WTC11 (cell line): ENCODE data around the gene C14orf93. TPM values are rescaled to one million over a fixed set of nuclear protein-coding genes. Genes with fewer than 3 reads are reported as not detected.
A peak's percentile ranks its signal among the peaks of the same experiment; 100 is the strongest.

ENCODE experiments used
- ATAC-seq: fragments of 200-7000 bp; cut with Tn5 transposase; 2 replicates; pipeline ENCODE4 v1.10.0; 2021; ENCODE audit warnings: mild to moderate bottlenecking, moderate library complexity
- CTCF ChIA-PET: fragments of 300-600 bp; sonication (Branson Sonifier 250); formaldehyde crosslinking; loops from one replicate; lab custom pipeline; 2021; ENCODE audit warnings: antibody characterized with exemption; lab: Charles Lee
- POLR2A ChIA-PET: fragments of 350-600 bp; sonication (Branson Sonifier 250); formaldehyde crosslinking; loops from one replicate; lab custom pipeline; 2021; ENCODE audit warnings: antibody characterized with exemption; lab: Charles Lee
- DNase-seq: peaks from one replicate; pipeline ENCODE4 v3.0.0; 2021; ENCODE audit warnings: low spot score
- H3K27ac Mint-ChIP-seq: 2 replicates; pipeline ENCODE4 v1.8.0; 2021; ENCODE audit warnings: mixed read lengths
- H3K27me3 Mint-ChIP-seq: 2 replicates; pipeline ENCODE4 v1.8.0; 2021; ENCODE audit warnings: low read depth, mild to moderate bottlenecking, moderate library complexity, mixed read lengths
- H3K36me3 Mint-ChIP-seq: 2 replicates; pipeline ENCODE4 v1.8.0; 2021; ENCODE audit warnings: mixed read lengths
- H3K4me1 Mint-ChIP-seq: 2 replicates; pipeline ENCODE4 v1.8.0; 2022; ENCODE audit warnings: mixed read lengths
- H3K4me3 Mint-ChIP-seq: 2 replicates; pipeline ENCODE4 v1.8.0; 2021; ENCODE audit warnings: mild to moderate bottlenecking, moderate library complexity, mixed read lengths
- H3K9me3 Mint-ChIP-seq: 2 replicates; pipeline ENCODE4 v1.8.0; 2021; ENCODE audit warnings: mixed read lengths
- FOXJ3 ChIP-seq: sonication (generic); formaldehyde crosslinking; IDR thresholded peaks from 2 replicates; pipeline ENCODE4 v1.9.0; 2021; ENCODE audit warnings: missing genetic modification reagents, mild to moderate bottlenecking, borderline replicate concordance
- IRF2 ChIP-seq: sonication (generic); formaldehyde crosslinking; IDR thresholded peaks from 2 replicates; pipeline ENCODE4 v1.8.0; 2022; ENCODE audit warnings: low read depth, missing genetic modification reagents, borderline replicate concordance
- NFATC4 ChIP-seq: fragments of 250-450 bp; sonication (Bioruptor Pico); IDR thresholded peaks from 2 replicates; pipeline ENCODE4 v1.9.0; 2021; ENCODE audit warnings: mild to moderate bottlenecking
- NFYB ChIP-seq: sonication (generic); formaldehyde crosslinking; conservative IDR thresholded peaks from 2 replicates; pipeline ENCODE4 v1.8.0; 2022; ENCODE audit warnings: low read depth, missing genetic modification reagents
- NR2C2 ChIP-seq: sonication (generic); formaldehyde crosslinking; IDR thresholded peaks from 2 replicates; pipeline ENCODE4 v1.8.0; 2022; ENCODE audit warnings: mild to moderate bottlenecking, missing genetic modification reagents
- PRRX2 ChIP-seq: fragments of 250-450 bp; sonication (Bioruptor Pico); IDR thresholded peaks from 2 replicates; pipeline ENCODE4 v1.8.0; 2021; ENCODE audit warnings: mild to moderate bottlenecking
- SMAD4 ChIP-seq: sonication (generic); formaldehyde crosslinking; IDR thresholded peaks from 2 replicates; pipeline ENCODE4 v1.8.0; 2022; ENCODE audit warnings: mild to moderate bottlenecking, missing genetic modification reagents
- TCF7 ChIP-seq: sonication (generic); formaldehyde crosslinking; IDR thresholded peaks from 2 replicates; pipeline ENCODE4 v1.8.0; 2022; ENCODE audit warnings: mild to moderate bottlenecking, low read depth, missing genetic modification reagents, moderate library complexity
- TEAD4 ChIP-seq: sonication (generic); formaldehyde crosslinking; IDR thresholded peaks from 2 replicates; pipeline ENCODE4 v1.8.0; 2022; ENCODE audit warnings: mild to moderate bottlenecking, missing genetic modification reagents
- USF2 ChIP-seq: sonication (generic); formaldehyde crosslinking; IDR thresholded peaks from 2 replicates; pipeline ENCODE4 v1.8.1; 2023; ENCODE audit warnings: mild to moderate bottlenecking, missing genetic modification reagents, moderate library complexity
- ZBTB21 ChIP-seq: sonication (generic); formaldehyde crosslinking; IDR thresholded peaks from 2 replicates; pipeline ENCODE4 v1.8.1; 2023; ENCODE audit warnings: mild to moderate bottlenecking, missing genetic modification reagents, borderline replicate concordance
- ZNF671 ChIP-seq: fragments of 250-450 bp; sonication (Bioruptor Pico); IDR thresholded peaks from 2 replicates; pipeline ENCODE4 v1.8.0; 2021; ENCODE audit warnings: mild to moderate bottlenecking
- total RNA-seq: library from RNA; stranded (reverse); gene quantifications from 3 replicates; pipeline ENCODE4 v1.2.3, GENCODE V29; 2021
- TF ChIP-seq, protein P1 (sequence below): sonication (generic); formaldehyde crosslinking; conservative IDR thresholded peaks from 2 replicates; pipeline ENCODE4 v1.8.1; 2023; ENCODE audit warnings: mild to moderate bottlenecking, low read depth, missing genetic modification reagents, moderate library complexity
- TF ChIP-seq, protein P2 (sequence below): sonication (generic); formaldehyde crosslinking; conservative IDR thresholded peaks from 2 replicates; pipeline ENCODE4 v1.8.1; 2022; ENCODE audit warnings: mild to moderate bottlenecking, missing genetic modification reagents
- TF ChIP-seq, protein P3 (sequence below): fragments of 250-450 bp; sonication (Bioruptor Pico); IDR thresholded peaks from 2 replicates; pipeline ENCODE4 v1.9.0; 2021; ENCODE audit warnings: mild to moderate bottlenecking
- TF ChIP-seq, protein P4 (sequence below): fragments of 250-450 bp; sonication (Bioruptor Pico); IDR thresholded peaks from 2 replicates; pipeline ENCODE4 v1.9.0; 2021; ENCODE audit warnings: mild to moderate bottlenecking, borderline replicate concordance
- TF ChIP-seq, protein P5 (sequence below): fragments of 250-450 bp; sonication (Bioruptor Pico); conservative IDR thresholded peaks from 2 replicates; pipeline ENCODE4 v1.9.0; 2021; ENCODE audit warnings: mild to moderate bottlenecking

C14orf93 gene
- total RNA-seq, 1 experiment from 2014 or later: 8.1 TPM

DNA sequence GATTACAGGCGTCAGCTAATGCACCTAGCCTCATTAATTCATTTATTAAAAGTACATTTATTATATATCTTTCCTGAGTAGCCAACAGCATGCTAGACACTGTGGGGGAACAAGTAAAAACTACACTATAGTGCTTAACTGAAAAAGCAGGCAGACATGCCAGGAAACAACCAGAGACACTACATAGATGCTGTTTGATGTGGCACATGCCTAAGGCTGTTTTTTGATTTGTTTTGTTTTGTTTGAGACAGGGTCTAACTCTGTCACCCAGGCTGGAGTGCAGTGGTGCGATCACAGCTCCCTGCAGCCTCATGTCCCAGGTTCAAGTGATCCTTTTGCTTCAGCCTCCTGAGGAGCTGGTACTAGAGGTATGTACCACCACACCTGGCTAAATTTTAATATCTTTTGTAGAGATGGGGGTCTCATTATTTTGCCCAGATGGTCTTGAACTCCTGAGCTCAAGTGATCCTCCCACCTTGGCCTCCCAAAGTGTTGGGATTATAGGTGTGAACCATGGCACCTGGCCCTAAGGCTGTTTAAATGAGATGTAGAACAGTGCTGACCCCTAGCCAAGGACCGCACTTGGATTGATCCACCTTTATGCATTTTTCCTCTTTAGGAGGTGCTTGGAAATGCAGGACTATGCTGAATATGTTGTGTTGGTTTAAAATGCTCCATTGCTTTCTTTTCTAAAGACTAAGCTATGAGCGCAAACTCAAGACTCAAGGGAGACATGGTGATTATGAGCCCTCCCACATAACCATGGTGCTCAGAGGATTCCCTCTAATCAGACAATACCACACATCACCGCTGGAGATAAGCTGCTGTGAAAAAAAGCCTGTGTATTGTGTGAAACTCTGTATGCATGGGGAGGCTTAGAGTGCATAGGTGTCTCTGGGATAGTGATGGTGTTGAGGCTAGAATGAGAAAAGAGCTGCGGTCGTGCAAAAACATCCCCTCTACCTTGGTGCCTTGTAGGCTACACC, 10.5 kb upstream of the C14orf93 start:
- peaks cover 10% of the 10 kb centered on the region for H3K36me3 Mint-ChIP-seq
- POLR2A ChIA-PET: interaction anchor here (1.0 kb wide), 1 partner anchor 23 kb away, joined by 3 read pairs; no protein-coding TSS in a partner anchor
- DNase-seq: no peak
- no peaks in the 10 kb centered on the region for H3K9me3 Mint-ChIP-seq
- H3K27ac Mint-ChIP-seq: peak overlapping the region; percentile 93
- H3K27me3 Mint-ChIP-seq: no peaks in the 10 kb centered on the region
- TF ChIP-seq NR2C2 (CRISPR knock-in tag): no peak
- no peak for TF ChIP-seq IRF2 (CRISPR knock-in tag)
- TF ChIP-seq, protein P1, sequence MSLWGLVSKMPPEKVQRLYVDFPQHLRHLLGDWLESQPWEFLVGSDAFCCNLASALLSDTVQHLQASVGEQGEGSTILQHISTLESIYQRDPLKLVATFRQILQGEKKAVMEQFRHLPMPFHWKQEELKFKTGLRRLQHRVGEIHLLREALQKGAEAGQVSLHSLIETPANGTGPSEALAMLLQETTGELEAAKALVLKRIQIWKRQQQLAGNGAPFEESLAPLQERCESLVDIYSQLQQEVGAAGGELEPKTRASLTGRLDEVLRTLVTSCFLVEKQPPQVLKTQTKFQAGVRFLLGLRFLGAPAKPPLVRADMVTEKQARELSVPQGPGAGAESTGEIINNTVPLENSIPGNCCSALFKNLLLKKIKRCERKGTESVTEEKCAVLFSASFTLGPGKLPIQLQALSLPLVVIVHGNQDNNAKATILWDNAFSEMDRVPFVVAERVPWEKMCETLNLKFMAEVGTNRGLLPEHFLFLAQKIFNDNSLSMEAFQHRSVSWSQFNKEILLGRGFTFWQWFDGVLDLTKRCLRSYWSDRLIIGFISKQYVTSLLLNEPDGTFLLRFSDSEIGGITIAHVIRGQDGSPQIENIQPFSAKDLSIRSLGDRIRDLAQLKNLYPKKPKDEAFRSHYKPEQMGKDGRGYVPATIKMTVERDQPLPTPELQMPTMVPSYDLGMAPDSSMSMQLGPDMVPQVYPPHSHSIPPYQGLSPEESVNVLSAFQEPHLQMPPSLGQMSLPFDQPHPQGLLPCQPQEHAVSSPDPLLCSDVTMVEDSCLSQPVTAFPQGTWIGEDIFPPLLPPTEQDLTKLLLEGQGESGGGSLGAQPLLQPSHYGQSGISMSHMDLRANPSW (CRISPR knock-in tag): no peak
- TF ChIP-seq FOXJ3 (CRISPR knock-in tag): no peak
- TF ChIP-seq ZBTB21 (CRISPR knock-in tag): no peak
- TF ChIP-seq, protein P2, sequence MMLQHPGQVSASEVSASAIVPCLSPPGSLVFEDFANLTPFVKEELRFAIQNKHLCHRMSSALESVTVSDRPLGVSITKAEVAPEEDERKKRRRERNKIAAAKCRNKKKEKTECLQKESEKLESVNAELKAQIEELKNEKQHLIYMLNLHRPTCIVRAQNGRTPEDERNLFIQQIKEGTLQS (CRISPR knock-in tag): no peak
- no peak for TF ChIP-seq NFATC4 (CRISPR knock-in tag)
- TF ChIP-seq USF2: no peak
- no peak for TF ChIP-seq PRRX2
- no peak for TF ChIP-seq NFYB (CRISPR knock-in tag)
- TF ChIP-seq, protein P3, sequence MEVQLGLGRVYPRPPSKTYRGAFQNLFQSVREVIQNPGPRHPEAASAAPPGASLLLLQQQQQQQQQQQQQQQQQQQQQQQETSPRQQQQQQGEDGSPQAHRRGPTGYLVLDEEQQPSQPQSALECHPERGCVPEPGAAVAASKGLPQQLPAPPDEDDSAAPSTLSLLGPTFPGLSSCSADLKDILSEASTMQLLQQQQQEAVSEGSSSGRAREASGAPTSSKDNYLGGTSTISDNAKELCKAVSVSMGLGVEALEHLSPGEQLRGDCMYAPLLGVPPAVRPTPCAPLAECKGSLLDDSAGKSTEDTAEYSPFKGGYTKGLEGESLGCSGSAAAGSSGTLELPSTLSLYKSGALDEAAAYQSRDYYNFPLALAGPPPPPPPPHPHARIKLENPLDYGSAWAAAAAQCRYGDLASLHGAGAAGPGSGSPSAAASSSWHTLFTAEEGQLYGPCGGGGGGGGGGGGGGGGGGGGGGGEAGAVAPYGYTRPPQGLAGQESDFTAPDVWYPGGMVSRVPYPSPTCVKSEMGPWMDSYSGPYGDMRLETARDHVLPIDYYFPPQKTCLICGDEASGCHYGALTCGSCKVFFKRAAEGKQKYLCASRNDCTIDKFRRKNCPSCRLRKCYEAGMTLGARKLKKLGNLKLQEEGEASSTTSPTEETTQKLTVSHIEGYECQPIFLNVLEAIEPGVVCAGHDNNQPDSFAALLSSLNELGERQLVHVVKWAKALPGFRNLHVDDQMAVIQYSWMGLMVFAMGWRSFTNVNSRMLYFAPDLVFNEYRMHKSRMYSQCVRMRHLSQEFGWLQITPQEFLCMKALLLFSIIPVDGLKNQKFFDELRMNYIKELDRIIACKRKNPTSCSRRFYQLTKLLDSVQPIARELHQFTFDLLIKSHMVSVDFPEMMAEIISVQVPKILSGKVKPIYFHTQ (CRISPR knock-in tag): no peak
- TF ChIP-seq TCF7 (CRISPR knock-in tag): no peak
- TF ChIP-seq ZNF671 (CRISPR knock-in tag): no peak
- TF ChIP-seq, protein P4, sequence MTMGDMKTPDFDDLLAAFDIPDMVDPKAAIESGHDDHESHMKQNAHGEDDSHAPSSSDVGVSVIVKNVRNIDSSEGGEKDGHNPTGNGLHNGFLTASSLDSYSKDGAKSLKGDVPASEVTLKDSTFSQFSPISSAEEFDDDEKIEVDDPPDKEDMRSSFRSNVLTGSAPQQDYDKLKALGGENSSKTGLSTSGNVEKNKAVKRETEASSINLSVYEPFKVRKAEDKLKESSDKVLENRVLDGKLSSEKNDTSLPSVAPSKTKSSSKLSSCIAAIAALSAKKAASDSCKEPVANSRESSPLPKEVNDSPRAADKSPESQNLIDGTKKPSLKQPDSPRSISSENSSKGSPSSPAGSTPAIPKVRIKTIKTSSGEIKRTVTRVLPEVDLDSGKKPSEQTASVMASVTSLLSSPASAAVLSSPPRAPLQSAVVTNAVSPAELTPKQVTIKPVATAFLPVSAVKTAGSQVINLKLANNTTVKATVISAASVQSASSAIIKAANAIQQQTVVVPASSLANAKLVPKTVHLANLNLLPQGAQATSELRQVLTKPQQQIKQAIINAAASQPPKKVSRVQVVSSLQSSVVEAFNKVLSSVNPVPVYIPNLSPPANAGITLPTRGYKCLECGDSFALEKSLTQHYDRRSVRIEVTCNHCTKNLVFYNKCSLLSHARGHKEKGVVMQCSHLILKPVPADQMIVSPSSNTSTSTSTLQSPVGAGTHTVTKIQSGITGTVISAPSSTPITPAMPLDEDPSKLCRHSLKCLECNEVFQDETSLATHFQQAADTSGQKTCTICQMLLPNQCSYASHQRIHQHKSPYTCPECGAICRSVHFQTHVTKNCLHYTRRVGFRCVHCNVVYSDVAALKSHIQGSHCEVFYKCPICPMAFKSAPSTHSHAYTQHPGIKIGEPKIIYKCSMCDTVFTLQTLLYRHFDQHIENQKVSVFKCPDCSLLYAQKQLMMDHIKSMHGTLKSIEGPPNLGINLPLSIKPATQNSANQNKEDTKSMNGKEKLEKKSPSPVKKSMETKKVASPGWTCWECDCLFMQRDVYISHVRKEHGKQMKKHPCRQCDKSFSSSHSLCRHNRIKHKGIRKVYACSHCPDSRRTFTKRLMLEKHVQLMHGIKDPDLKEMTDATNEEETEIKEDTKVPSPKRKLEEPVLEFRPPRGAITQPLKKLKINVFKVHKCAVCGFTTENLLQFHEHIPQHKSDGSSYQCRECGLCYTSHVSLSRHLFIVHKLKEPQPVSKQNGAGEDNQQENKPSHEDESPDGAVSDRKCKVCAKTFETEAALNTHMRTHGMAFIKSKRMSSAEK (CRISPR knock-in tag): no peak
- TF ChIP-seq, protein P5, sequence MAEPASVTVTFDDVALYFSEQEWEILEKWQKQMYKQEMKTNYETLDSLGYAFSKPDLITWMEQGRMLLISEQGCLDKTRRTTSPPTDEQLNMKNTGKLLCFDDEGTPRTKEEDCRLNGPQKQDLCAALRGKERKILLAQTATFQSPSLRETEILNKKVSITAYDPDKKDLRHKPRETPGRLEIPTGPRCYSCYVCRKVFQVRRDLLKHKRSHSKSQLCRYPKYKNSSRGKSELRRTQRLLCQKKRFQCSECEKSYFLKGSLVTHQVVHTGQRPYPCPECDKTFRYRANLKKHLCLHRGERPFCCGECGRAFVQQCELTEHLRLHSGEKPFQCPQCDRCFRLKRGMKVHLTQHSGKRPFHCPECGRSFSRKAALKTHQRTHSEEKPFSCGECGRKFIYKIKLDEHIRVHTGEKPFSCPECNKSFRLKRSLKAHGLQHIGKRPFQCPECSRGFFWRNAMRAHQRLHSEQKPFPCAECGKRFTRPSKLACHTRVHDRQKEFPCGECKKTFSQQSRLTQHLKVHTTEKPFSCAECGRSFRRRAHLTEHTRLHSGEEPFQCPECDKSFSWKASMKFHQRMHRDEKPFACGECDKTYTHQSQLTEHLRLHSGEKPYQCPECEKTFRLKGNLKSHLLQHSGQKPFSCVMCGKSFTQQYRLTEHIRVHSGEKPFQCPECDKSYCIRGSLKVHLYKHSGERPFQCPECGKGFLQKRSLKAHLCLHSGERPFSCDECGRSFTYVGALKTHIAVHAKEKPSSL: no peak
- TF ChIP-seq SMAD4: no peak
- TF ChIP-seq TEAD4 (CRISPR knock-in tag): no peak
- TF ChIP-seq, all 79 proteins: peak for 0
- CTCF ChIA-PET: interaction anchor here (0.7 to 2.8 kb wide), 5 partner anchors 26 to 39 kb away, joined by 3 to 16 read pairs (median 5); partner anchors contain the start of gene AJUBA
- no peak for ATAC-seq
- H3K4me1 Mint-ChIP-seq: peaks cover 12% of the 10 kb centered on the region
- H3K4me3 Mint-ChIP-seq: no peak overlapping the region
